GM10248 (cell line): Measurements from ENCODE around the gene C19orf67.

ENCODE experiments used
- CTCF ChIA-PET: fragments of 300-600 bp; sonication (Branson Sonifier 250); formaldehyde crosslinking; extraction: SDS; loops from one replicate; lab custom pipeline; 2021; ENCODE audit warnings: antibody characterized with exemption; lab: Yijun Ruan, JAX
- POLR2A ChIA-PET: fragments of 350-650 bp; sonication (Branson Sonifier 250); formaldehyde crosslinking; extraction: SDS; loops from one replicate; lab custom pipeline; 2020; ENCODE audit warnings: antibody characterized with exemption; lab: Yijun Ruan, JAX
- DNase-seq: peaks from one replicate; pipeline ENCODE4 v3.0.0; 2012; ENCODE audit errors: extremely low spot score
- TF ChIP-seq, protein P1 (sequence below): IDR thresholded peaks from 2 replicates; pipeline ENCODE4 v1.5.1; 2012; ENCODE audit warnings: mild to moderate bottlenecking, low read depth; ENCODE audit errors: extremely low read depth, missing control alignments, control extremely low read depth

The C19orf67 gene

DNA sequence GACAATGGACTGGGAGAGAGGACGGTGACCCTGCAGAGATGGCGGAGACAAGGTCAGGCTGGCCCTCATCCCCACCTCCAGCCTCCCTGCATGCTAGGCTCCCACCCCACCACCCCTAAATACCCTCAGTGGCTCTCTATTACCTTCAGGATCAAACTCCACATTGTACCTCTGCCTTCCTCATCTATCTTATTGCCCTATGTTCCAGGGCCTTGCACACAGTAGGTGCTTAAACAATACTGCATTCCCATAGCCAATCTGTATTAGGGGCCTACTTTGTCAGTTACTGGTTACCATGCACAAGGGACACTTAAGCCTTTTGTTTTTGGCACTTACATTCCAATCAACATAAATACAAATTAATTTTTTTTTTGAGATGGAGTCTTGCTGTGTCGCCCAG, 30.2 kb downstream of the C19orf67 start:
- DNase-seq: peak; percentile 3
- CTCF ChIA-PET: interaction anchor here (1.0 to 12.8 kb wide), 4 partner anchors 11 to 172 kb away, joined by 3 to 169 read pairs (median 56); partner anchors contain the start of genes ASF1B and MISP3
- TF ChIP-seq, protein P1, sequence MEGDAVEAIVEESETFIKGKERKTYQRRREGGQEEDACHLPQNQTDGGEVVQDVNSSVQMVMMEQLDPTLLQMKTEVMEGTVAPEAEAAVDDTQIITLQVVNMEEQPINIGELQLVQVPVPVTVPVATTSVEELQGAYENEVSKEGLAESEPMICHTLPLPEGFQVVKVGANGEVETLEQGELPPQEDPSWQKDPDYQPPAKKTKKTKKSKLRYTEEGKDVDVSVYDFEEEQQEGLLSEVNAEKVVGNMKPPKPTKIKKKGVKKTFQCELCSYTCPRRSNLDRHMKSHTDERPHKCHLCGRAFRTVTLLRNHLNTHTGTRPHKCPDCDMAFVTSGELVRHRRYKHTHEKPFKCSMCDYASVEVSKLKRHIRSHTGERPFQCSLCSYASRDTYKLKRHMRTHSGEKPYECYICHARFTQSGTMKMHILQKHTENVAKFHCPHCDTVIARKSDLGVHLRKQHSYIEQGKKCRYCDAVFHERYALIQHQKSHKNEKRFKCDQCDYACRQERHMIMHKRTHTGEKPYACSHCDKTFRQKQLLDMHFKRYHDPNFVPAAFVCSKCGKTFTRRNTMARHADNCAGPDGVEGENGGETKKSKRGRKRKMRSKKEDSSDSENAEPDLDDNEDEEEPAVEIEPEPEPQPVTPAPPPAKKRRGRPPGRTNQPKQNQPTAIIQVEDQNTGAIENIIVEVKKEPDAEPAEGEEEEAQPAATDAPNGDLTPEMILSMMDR: no peak

DNA sequence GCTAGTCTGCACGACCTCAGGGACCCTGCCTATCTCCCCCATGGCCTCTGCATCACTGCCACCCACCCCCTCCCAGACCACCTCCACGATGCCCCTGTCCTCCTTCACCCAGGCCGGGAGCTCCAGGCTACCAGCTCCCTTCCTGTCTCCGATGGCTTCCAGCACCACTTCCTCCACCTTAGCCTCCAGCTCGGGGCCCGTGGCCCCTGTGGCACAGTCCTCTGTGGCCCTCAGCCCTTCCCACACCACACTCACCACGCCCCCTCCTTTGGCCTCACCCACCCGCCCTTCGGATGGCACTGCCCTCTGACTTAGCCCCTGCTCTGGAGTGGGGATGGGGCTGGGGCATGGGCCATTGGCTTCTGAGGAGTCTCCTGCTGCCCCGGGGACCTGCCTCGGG, 30.9 kb downstream of the C19orf67 start:
- CTCF ChIA-PET: interaction anchor here (1.2 to 12.8 kb wide), 3 partner anchors 11 to 130 kb away, joined by 3 to 169 read pairs (median 26); partner anchors contain the start of gene MISP3
- POLR2A ChIA-PET: interaction anchor here (0.6 kb wide), 1 partner anchor 260 kb away, joined by 3 read pairs; the partner anchor contains the start of gene ZSWIM4
- TF ChIP-seq, protein P1: no peak
- no peak for DNase-seq

More for the DNA sequence above, 30.2 kb downstream of the C19orf67 start:
- POLR2A ChIA-PET: no interaction called here

DNA sequence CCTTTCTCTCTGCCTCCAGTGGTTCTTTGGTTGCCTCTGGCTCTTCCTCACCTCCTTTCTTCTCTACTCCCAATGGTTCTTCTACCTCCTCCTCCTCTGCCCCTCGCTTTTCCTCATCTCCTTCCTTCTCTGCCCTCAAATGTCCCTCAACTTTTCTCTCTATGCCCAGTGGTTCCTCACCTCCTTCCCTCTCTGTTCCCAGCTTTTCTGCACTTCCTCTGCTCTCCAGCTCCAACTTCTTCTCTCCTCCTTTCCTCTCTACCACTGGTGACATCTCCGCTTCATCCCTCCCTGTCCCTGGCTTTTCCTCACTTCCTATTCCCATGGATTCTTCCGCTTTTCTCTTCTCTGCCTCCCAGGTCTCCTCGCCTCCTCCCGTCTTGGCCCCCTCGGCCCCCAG, 31.5 kb downstream of the C19orf67 start:
- no peak for DNase-seq
- TF ChIP-seq, protein P1: no peak
- CTCF ChIA-PET: interaction anchor here (1.2 to 12.8 kb wide), 3 partner anchors 10 to 129 kb away, joined by 3 to 169 read pairs (median 26); partner anchors contain the start of gene MISP3
- POLR2A ChIA-PET: no interaction called here

DNA sequence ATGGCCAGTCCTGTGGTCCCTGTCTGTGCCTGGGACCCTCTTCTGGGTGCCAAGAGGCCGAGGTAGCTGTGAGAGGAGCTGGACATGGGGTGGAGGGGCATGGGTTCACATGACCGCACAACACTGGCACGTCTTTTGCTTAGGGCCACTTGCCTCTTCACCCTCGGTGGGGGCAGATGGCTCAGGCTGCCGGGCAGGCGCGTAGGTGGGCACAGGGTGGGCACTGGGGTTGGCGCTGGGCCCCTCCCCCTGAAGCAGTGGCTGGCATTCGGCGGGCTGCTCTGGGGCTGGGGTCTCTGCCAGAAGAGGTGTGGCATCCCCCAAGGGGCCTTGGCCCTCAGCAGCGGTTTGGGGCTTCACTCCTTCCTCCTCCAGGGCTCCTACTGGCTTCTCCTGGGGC, 32.1 kb downstream of the C19orf67 start:
- ChIA-PET POLR2A (no interaction called here), CTCF (interaction anchor here (1.2 to 12.8 kb wide), 6 partner anchors 9 to 173 kb away, joined by 3 to 169 read pairs (median 4); partner anchors contain the start of gene MISP3)
- TF ChIP-seq, protein P1: no peak
- no peak for DNase-seq

DNA sequence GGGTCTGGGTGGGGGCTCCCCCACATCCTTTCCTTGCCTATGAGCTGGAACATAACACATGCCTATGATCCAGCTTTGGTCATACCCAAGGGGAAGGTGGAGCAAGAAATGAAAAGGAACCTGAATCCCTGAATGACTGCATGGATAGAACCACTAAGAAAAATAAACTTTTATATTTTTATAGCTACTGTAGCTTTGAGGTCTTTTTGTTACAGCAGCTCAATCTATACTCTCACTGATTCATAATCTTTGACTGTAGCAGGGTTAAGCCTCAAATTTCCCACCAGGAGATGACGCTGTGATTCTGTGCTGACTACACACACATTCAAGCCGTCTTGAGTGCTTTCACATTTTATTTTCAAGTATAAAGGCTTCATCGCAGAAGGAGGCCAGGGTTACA, 32.6 kb downstream of the C19orf67 start:
- ChIA-PET CTCF (interaction anchor here (1.3 to 12.8 kb wide), 5 partner anchors 9 to 172 kb away, joined by 3 to 169 read pairs (median 5); partner anchors contain the start of gene MISP3), POLR2A (interaction anchor here (0.6 kb wide), 1 partner anchor 21 kb away, joined by 4 read pairs; the partner anchor contains the start of gene IL27RA)
- TF ChIP-seq, protein P1: no peak
- no peak for DNase-seq

DNA sequence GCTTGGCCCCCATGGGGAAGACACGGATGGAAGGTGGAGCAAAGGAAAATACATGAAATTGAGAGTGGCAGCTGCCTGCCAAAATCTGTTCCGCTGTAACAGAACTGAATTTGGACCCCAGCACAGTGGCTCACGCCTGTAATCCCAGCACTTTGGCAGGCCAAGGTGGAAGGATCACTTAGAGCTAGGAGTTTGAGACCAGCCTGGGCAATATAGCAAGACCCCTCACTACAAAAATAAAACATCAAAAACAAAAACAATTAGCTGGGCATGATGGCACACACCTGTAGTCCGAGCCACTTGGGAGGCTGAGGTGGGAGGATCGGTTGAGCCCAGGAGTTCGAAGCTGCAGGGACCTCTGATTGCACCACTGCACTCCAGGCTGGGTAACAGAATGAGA, 33.1 kb downstream of the C19orf67 start:
- ChIA-PET POLR2A (interaction anchor here (0.6 kb wide), 1 partner anchor 21 kb away, joined by 4 read pairs; the partner anchor contains the start of gene IL27RA), CTCF (interaction anchor here (1.3 to 12.8 kb wide), 5 partner anchors 8 to 172 kb away, joined by 3 to 169 read pairs (median 5); partner anchors contain the start of gene MISP3)
- TF ChIP-seq, protein P1: no peak
- no peak for DNase-seq
